Gastroesophageal sphincter (tissue), 4 donors: ENCODE data around the gene PLEKHM3. TPM values are rescaled to one million over a fixed set of nuclear protein-coding genes. Genes with fewer than 3 reads are reported as not detected.

ENCODE experiments used
- ATAC-seq: fragments of 150-250 bp; one replicate; pipeline ENCODE4 v1.9.1; 2016; ENCODE audit warnings: mild to moderate bottlenecking, moderate library complexity
- H3K27ac ChIP-seq, 4 donors: fragments of 200-600 bp; sonication (generic) in 3 of 4; 1 replicate in 3 of 4; 2 replicates in 1 of 4; pipeline ENCODE4 v1.5.1; 2016 to 2019
- H3K27me3 ChIP-seq: fragments of 200-600 bp; sonication (generic); one replicate; pipeline ENCODE4 v1.5.1; 2019
- H3K36me3 ChIP-seq, 2 donors: fragments of 200-600 bp; sonication (generic); one replicate each; pipeline ENCODE4 v1.5.1; 2019; ENCODE audit warnings: control low read depth in 1 of 2
- H3K4me1 ChIP-seq, 3 donors: fragments of 200-600 bp; sonication (generic); 1 replicate in 2 of 3; 2 replicates in 1 of 3; pipeline ENCODE4 v1.5.1; 2016 to 2019; ENCODE audit warnings: control low read depth in 2 of 3
- H3K4me3 ChIP-seq, 2 donors: fragments of 200-600 bp; sonication (generic); one replicate each; pipeline ENCODE4 v1.5.1; 2019; ENCODE audit warnings: mild to moderate bottlenecking in 1 of 2, moderate library complexity in 1 of 2
- H3K9me3 ChIP-seq, 3 donors: fragments of 200-600 bp; sonication (generic); one replicate each; pipeline ENCODE4 v1.5.1; 2017 to 2019; ENCODE audit warnings: control low read depth in 2 of 3
- EP300 ChIP-seq: sonication (generic); formaldehyde crosslinking; IDR thresholded peaks from one replicate; pipeline ENCODE4 v1.6.1; 2017; ENCODE audit warnings: antibody characterized with exemption, mild to moderate bottlenecking
- POLR2A ChIP-seq, 2 donors: fragments of 450-650 bp; IDR thresholded peaks; one replicate each; pipeline ENCODE4 v1.6.1; 2017; ENCODE audit warnings: antibody characterized with exemption in 2 of 2, mild to moderate bottlenecking in 2 of 2, moderate library complexity in 1 of 2
- POLR2AphosphoS5 ChIP-seq: sonication (generic); formaldehyde crosslinking; IDR thresholded peaks from one replicate; pipeline ENCODE4 v1.6.1; 2017; ENCODE audit warnings: antibody characterized with exemption
- WGBS, 2 donors: methylation state at CpG; one replicate each; pipeline ENCODE4 v1.1.5; 2018; ENCODE audit warnings: low coverage in 1 of 2; 5-methylcytosine and 5-hydroxymethylcytosine counted together
- total RNA-seq, 4 donors: library from RNA; depleted of rRNA; stranded (reverse); fragments of >200 nt; gene quantifications; one replicate each; pipeline ENCODE4 v1.1.0, GENCODE V29; 2016
- TF ChIP-seq, protein P1 (sequence below), 4 experiments: fragments of 200-600 bp in 2 of 4; fragments of 450-650 bp in 2 of 4; sonication (generic) in 1 of 4; IDR thresholded peaks; one replicate each; pipeline ENCODE4 v1.5.1; 2017 to 2019; ENCODE audit warnings: antibody characterized with exemption in 4 of 4, mild to moderate bottlenecking in 2 of 4, moderate library complexity in 2 of 4

The PLEKHM3 gene
- total RNA-seq, 4 donors from 2014 or later: 21.4 to 35.5 (median 29.7) TPM

DNA sequence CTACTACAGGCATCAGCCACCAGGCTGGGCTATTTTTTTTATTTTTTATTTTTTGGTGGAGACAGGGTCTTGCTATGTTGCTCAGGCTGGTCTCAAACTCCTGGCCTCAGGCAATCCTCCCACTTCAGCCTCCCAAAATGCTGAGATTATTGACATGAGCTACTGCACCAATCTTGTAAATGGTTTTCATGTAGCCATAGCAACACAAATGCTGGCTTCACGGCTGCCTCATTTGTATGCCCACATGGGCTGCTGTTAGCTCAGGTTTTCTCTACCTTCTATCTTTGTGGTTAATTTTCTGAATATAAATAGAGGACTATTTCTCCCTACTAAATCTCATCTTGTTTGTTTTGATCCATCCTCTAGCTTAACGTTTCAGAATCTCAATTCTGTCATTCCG, 58.2 kb downstream of the PLEKHM3 start:
- no peak for TF ChIP-seq POLR2A (IDR thresholded peaks at IDR 0.05)
- TF ChIP-seq EP300: no peak
- no peak for TF ChIP-seq POLR2AphosphoS5
- TF ChIP-seq, protein P1, sequence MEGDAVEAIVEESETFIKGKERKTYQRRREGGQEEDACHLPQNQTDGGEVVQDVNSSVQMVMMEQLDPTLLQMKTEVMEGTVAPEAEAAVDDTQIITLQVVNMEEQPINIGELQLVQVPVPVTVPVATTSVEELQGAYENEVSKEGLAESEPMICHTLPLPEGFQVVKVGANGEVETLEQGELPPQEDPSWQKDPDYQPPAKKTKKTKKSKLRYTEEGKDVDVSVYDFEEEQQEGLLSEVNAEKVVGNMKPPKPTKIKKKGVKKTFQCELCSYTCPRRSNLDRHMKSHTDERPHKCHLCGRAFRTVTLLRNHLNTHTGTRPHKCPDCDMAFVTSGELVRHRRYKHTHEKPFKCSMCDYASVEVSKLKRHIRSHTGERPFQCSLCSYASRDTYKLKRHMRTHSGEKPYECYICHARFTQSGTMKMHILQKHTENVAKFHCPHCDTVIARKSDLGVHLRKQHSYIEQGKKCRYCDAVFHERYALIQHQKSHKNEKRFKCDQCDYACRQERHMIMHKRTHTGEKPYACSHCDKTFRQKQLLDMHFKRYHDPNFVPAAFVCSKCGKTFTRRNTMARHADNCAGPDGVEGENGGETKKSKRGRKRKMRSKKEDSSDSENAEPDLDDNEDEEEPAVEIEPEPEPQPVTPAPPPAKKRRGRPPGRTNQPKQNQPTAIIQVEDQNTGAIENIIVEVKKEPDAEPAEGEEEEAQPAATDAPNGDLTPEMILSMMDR (IDR thresholded peaks at IDR 0.05): no peak
- Histone ChIP-seq H3K4me3 (no peak overlapping the region), H3K27me3 (no peaks in the 10 kb centered on the region), H3K27ac (no peak overlapping the region), H3K9me3 (no peaks in the 10 kb centered on the region), H3K36me3 (no peaks in the 10 kb centered on the region), H3K4me1 (peaks cover 0 to 16% (median 3%) of the 10 kb centered on the region in 3 donors)
- WGBS, 2 donors: 79 to 95% methylated on average over 3 of the region's 3 CpGs
- no peak for ATAC-seq

DNA sequence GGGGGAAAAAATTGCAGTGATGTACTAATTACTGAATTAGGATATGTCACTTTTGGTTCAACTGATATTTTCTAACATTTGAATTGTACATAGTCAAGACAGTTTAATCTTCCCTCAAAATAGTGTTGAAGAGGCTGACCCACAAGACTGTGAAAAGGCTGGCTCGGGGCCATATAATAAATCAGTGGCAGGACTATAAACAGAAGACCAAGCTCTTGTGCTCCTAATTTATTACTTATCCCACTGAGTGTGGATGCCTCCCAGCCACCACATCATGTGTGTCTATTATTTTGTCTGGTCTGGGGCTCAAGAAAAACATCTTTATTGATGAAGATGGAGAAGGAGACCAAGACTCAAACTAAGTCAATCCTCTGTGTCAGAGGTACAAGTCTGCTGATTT, 64.4 kb downstream of the PLEKHM3 start:
- TF ChIP-seq EP300 (no peak), POLR2AphosphoS5 (no peak), POLR2A (IDR thresholded peaks at IDR 0.05) (no peak)
- TF ChIP-seq, protein P1 (IDR thresholded peaks at IDR 0.05): no peak
- no peak overlapping the region for H3K4me3 ChIP-seq
- H3K4me1 ChIP-seq: peaks cover 0 to 6% (median 0%) of the 10 kb centered on the region in 3 donors
- no peaks in the 10 kb centered on the region for H3K36me3 ChIP-seq
- H3K9me3 ChIP-seq: no peaks in the 10 kb centered on the region
- H3K27ac ChIP-seq: no peak overlapping the region
- ATAC-seq: no peak
- WGBS, 2 donors: 67% methylated on average over 1 of the region's 1 CpG; no CpG with 5 or more reads in 1 of the 2 donors
- no peaks in the 10 kb centered on the region for H3K27me3 ChIP-seq

- ATAC-seq: no peak
- WGBS, 2 donors: 86% methylated on average over 1 of the region's 1 CpG; no CpG with 5 or more reads in 1 of the 2 donors
These were observed 65.2 kb downstream of the PLEKHM3 start for GRCh38 chr2:207960090-207960489.

GRCh38 chr2:207956771-207957170, 68.6 kb downstream of the PLEKHM3 start:
- 75 to 94% methylated on average over 1 to 2 of the region's 3 CpGs for WGBS, 2 donors

More at GRCh38 chr2:207960090-207960489, 65.2 kb downstream of the PLEKHM3 start:
- Histone ChIP-seq H3K9me3 (no peaks in the 10 kb centered on the region), H3K27me3 (no peaks in the 10 kb centered on the region), H3K27ac (no peak overlapping the region), H3K36me3 (no peaks in the 10 kb centered on the region), H3K4me3 (no peak overlapping the region), H3K4me1 (peaks cover 0 to 6% (median 0%) of the 10 kb centered on the region in 3 donors)
- TF ChIP-seq POLR2A (IDR thresholded peaks at IDR 0.05) (no peak), POLR2AphosphoS5 (no peak), EP300 (no peak)
- TF ChIP-seq, protein P1 (IDR thresholded peaks at IDR 0.05): no peak

GRCh38 chr2:207955456-207955855, 69.9 kb downstream of the PLEKHM3 start:
- Histone ChIP-seq H3K4me3 (no peak overlapping the region), H3K9me3 (no peaks in the 10 kb centered on the region), H3K36me3 (no peaks in the 10 kb centered on the region), H3K27me3 (no peaks in the 10 kb centered on the region), H3K27ac (no peak overlapping the region), H3K4me1 (peaks cover 0 to 6% (median 0%) of the 10 kb centered on the region in 3 donors)
- WGBS, 2 donors: 0 to 55% methylated on average over 1 of the region's 1 CpG
- TF ChIP-seq EP300: no peak
- TF ChIP-seq POLR2A (IDR thresholded peaks at IDR 0.05): no peak
- no peak for TF ChIP-seq POLR2AphosphoS5
- TF ChIP-seq, protein P1 (IDR thresholded peaks at IDR 0.05): no peak
- ATAC-seq: no peak

More at GRCh38 chr2:207956771-207957170, 68.6 kb downstream of the PLEKHM3 start:
- no peak overlapping the region for H3K27ac ChIP-seq
- no peak for ATAC-seq
- no peaks in the 10 kb centered on the region for H3K36me3 ChIP-seq
- H3K4me3 ChIP-seq: no peak overlapping the region
- no peaks in the 10 kb centered on the region for H3K27me3 ChIP-seq
- no peak for TF ChIP-seq EP300
- no peak for TF ChIP-seq POLR2A (IDR thresholded peaks at IDR 0.05)
- no peak for TF ChIP-seq POLR2AphosphoS5
- TF ChIP-seq, protein P1 (IDR thresholded peaks at IDR 0.05): no peak
- peaks cover 0 to 12% (median 0%) of the 10 kb centered on the region in 3 donors for H3K4me1 ChIP-seq
- no peaks in the 10 kb centered on the region for H3K9me3 ChIP-seq
